Neural crest cell (in vitro differentiated cells): ENCODE measurements around the gene CCL16. TPM values are rescaled to one million over a fixed set of nuclear protein-coding genes. Genes with fewer than 3 reads are reported as not detected.

Experiments used
- DNase-seq: peaks from one replicate; pipeline ENCODE4 v3.0.0; 2021; ENCODE audit warnings: low read depth, mixed read lengths, low spot score
- H3K27ac Mint-ChIP-seq: one replicate; pipeline ENCODE4 v1.8.0; 2021; ENCODE audit warnings: mild to moderate bottlenecking, mixed read lengths; ENCODE audit not compliant: unreplicated experiment
- H3K27me3 Mint-ChIP-seq: 2 replicates; pipeline ENCODE4 v1.8.0; 2021; ENCODE audit warnings: low read depth, mild to moderate bottlenecking, mixed read lengths
- H3K36me3 Mint-ChIP-seq: 2 replicates; pipeline ENCODE4 v1.8.0; 2021; ENCODE audit warnings: low read depth, mild to moderate bottlenecking, mixed read lengths
- H3K4me1 Mint-ChIP-seq: 2 replicates; pipeline ENCODE4 v1.8.0; 2021; ENCODE audit warnings: mixed read lengths
- H3K4me3 Mint-ChIP-seq: one replicate; pipeline ENCODE4 v1.8.0; 2021; ENCODE audit warnings: mild to moderate bottlenecking, mixed read lengths
- H3K9me3 Mint-ChIP-seq: 2 replicates; pipeline ENCODE4 v1.8.0; 2021; ENCODE audit warnings: mixed read lengths
- long read RNA-seq: library from polyadenylated mRNA; unstranded; transcript quantifications from one replicate; pipeline ENCODE4 v2.0.0, GENCODE V29; 2020
- total RNA-seq: library from RNA; stranded (reverse); gene quantifications from 2 replicates; pipeline ENCODE4 v1.2.1, GENCODE V29; 2021
- TF ChIP-seq, protein P1 (sequence below): fragments of 200-600 bp; sonication (generic); conservative IDR thresholded peaks from 2 replicates; pipeline ENCODE4 v1.5.0; 2021; ENCODE audit warnings: antibody characterized with exemption, mild to moderate bottlenecking

Gene CCL16, protein sequence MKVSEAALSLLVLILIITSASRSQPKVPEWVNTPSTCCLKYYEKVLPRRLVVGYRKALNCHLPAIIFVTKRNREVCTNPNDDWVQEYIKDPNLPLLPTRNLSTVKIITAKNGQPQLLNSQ
- total RNA-seq: not detected in 2 replicates
- long read RNA-seq: 0 reads

DNA sequence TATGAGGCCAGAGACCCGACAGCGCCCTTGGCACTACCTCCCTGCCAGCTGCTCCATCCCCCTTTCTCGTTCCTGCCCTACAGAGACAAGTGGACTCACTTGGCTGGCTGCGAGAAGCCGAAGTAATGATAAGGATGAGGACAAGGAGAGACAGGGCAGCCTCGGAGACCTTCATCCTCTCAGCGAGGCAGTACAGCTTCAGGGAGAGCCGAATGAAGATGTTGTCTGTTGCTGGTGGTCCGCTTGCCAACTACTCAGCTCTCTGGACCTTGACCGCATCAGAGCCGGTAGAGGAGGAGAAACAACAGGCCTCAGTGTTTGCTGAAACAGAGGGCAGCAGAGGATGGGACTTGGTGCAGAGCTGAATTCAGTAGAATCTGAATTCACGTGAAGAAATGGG is at the start of gene CCL16:
TSS of gene CCL16 (minus strand) at position 252 of the 400 bp plus-strand sequence. CDS start at position 175, 77 bp downstream.
- TF ChIP-seq, protein P1, sequence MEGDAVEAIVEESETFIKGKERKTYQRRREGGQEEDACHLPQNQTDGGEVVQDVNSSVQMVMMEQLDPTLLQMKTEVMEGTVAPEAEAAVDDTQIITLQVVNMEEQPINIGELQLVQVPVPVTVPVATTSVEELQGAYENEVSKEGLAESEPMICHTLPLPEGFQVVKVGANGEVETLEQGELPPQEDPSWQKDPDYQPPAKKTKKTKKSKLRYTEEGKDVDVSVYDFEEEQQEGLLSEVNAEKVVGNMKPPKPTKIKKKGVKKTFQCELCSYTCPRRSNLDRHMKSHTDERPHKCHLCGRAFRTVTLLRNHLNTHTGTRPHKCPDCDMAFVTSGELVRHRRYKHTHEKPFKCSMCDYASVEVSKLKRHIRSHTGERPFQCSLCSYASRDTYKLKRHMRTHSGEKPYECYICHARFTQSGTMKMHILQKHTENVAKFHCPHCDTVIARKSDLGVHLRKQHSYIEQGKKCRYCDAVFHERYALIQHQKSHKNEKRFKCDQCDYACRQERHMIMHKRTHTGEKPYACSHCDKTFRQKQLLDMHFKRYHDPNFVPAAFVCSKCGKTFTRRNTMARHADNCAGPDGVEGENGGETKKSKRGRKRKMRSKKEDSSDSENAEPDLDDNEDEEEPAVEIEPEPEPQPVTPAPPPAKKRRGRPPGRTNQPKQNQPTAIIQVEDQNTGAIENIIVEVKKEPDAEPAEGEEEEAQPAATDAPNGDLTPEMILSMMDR: no peak
- Mint-ChIP-seq H3K27ac (peak within 1 kb of the TSS; percentile 83), H3K4me1 (no peaks in the 10 kb centered on the region), H3K27me3 (peaks cover 19% of the 10 kb centered on the region), H3K4me3 (no peak within 1 kb of the TSS), H3K36me3 (no peaks in the 10 kb centered on the region), H3K9me3 (no peaks in the 10 kb centered on the region)
- no peak for DNase-seq

DNA sequence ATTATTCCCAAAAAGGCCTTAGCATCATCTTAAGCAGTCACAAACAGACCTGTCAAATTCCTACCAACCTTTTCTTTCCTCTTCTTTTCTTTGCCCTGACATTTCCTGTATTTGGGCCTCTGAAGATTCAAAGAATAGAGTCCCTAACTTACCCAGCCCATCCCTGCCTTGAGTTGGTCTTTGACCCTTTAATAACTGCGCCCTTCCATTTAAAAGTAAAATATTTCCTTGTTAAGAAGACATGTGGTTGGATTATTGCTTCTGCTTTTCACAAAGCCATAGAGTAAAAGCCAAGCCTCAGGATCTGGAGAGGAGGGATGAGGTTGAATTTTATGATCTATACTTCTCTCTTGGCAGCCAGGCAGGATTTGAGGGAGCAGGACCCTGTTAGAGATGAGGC is 49.7 kb upstream of the CCL16 start:
- H3K27me3 Mint-ChIP-seq: peaks cover 25% of the 10 kb centered on the region
- no peak overlapping the region for H3K27ac Mint-ChIP-seq
- peaks cover 14% of the 10 kb centered on the region for H3K4me1 Mint-ChIP-seq

DNA sequence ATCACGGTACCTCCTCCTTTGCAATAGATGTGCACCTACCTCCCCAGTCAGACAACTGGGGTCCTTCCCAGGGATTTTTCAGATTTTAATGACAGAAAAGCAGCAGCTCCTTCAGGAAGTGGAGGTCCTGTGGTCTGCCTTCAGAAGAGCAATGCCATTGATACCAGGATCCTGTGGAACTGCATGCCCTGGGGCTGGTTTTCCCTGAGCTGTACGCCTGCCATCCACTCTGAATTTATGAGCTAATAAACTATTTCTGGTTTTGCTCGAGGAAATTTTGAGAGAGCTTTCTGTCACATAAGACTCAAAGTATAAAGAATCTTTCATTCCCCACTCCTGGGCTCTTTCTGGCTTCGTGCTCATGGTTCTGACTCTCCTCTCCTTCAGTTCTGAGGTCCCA is 46.5 kb upstream of the CCL16 start:
- peaks cover 21% of the 10 kb centered on the region for H3K4me1 Mint-ChIP-seq
- no peaks in the 10 kb centered on the region for H3K9me3 Mint-ChIP-seq

More for the DNA sequence above, 49.7 kb upstream of the CCL16 start:
- DNase-seq: no peak
- TF ChIP-seq, protein P1: no peak
- Mint-ChIP-seq H3K9me3 (no peaks in the 10 kb centered on the region), H3K36me3 (no peaks in the 10 kb centered on the region), H3K4me3 (no peak overlapping the region)

DNA sequence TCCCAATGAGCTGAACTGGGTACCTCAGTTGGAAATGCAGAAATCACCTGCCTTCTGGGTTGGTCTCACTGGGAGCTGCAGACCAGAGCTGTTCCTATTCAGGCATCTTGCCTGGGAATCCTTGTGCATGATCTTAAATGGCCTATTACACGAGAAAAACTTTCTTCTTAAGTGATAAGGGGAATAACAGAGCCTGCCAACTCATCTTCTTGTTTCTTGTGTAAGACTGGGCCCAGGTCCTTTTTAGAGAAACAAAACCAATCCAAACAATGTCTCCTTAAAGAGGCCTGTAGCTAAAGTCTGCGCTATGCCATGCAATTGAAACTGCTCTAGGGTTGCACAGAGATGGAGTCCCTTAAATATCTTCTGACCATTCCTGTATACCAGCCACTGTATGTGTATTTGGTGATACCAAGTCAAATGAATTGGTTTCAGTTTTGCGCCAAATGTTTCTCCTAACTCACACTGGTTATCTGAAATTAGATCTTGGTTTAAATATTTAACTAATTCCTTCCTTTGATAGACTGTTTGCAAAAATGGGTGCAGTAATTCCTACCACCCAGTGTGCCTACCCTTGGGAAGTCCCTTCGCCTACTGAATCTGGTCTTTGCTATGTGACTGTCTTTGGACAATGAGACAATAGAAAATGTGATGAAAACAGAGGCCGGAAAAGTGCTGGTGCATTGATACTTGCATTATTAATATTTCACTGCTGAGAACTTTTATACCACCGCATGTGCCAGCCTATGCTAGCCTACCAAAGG is 43.0 kb upstream of the CCL16 start:
- H3K27me3 Mint-ChIP-seq: peaks cover 34% of the 10 kb centered on the region
- TF ChIP-seq, protein P1: no peak
- no peak overlapping the region for H3K4me3 Mint-ChIP-seq
- H3K36me3 Mint-ChIP-seq: no peaks in the 10 kb centered on the region
- no peak for DNase-seq
- no peaks in the 10 kb centered on the region for H3K9me3 Mint-ChIP-seq
- peaks cover 7% of the 10 kb centered on the region for H3K4me1 Mint-ChIP-seq
- no peak overlapping the region for H3K27ac Mint-ChIP-seq

More for the DNA sequence above, 46.5 kb upstream of the CCL16 start:
- no peak overlapping the region for H3K27ac Mint-ChIP-seq
- no peak overlapping the region for H3K4me3 Mint-ChIP-seq
- H3K36me3 Mint-ChIP-seq: no peaks in the 10 kb centered on the region
- TF ChIP-seq, protein P1: no peak
- peaks cover 14% of the 10 kb centered on the region for H3K27me3 Mint-ChIP-seq
- DNase-seq: no peak

DNA sequence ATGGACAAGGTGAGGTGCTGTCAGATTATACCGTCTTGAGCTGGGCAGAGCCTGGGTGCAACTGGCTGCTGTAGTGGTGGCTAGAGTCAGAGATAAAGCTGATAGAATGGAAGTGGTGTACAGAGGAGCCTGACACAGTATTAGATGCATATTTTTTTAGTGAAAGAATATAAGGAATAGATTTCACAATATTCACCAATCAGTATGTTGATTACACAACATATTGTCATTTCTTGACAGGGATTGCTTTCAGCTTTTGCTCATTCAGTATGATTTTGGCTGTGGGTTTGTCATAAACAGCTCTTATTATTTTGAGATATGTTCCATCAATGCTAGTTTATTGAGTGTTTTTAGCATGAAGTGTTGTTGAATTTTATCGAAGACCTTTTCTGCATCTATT is 38.1 kb upstream of the CCL16 start:
- Mint-ChIP-seq H3K36me3 (no peaks in the 10 kb centered on the region), H3K27ac (no peak overlapping the region)

More for the DNA sequence above, 38.1 kb upstream of the CCL16 start:
- H3K27me3 Mint-ChIP-seq: peaks cover 47% of the 10 kb centered on the region
- H3K9me3 Mint-ChIP-seq: peaks cover 3% of the 10 kb centered on the region
- peaks cover 7% of the 10 kb centered on the region for H3K4me1 Mint-ChIP-seq
- TF ChIP-seq, protein P1: no peak
- DNase-seq: no peak
- no peak overlapping the region for H3K4me3 Mint-ChIP-seq
